Activated naive CD4-positive, alpha-beta T cell treated with anti-CD3 and anti-CD28 coated beads for 36 hours (primary cell): Measurements from ENCODE around the gene ANXA6. TPM values are rescaled to one million over a fixed set of nuclear protein-coding genes. Genes with fewer than 3 reads are reported as not detected.

Experiments used
- CTCF ChIA-PET: fragments of 350-600 bp; sonication (Branson Sonifier 250); formaldehyde crosslinking; loops from one replicate; lab custom pipeline; 2021; ENCODE audit warnings: antibody characterized with exemption; lab: Charles Lee
- DNase-seq: peaks from one replicate; pipeline ENCODE4 v3.0.0-alpha.2; 2020
- H3K27ac Mint-ChIP-seq: one replicate; pipeline ENCODE4 v1.8.0; 2021; ENCODE audit warnings: mild to moderate bottlenecking, mixed read lengths
- H3K27me3 Mint-ChIP-seq: one replicate; pipeline ENCODE4 v1.8.0; 2021; ENCODE audit warnings: low read depth, mixed read lengths
- H3K36me3 Mint-ChIP-seq: one replicate; pipeline ENCODE4 v1.8.0; 2021; ENCODE audit warnings: low read depth, mixed read lengths
- H3K4me1 Mint-ChIP-seq: one replicate; pipeline ENCODE4 v1.8.0; 2021; ENCODE audit warnings: low read depth, mixed read lengths
- H3K4me3 Mint-ChIP-seq: one replicate; pipeline ENCODE4 v1.8.0; 2021; ENCODE audit warnings: mild to moderate bottlenecking, moderate library complexity, mixed read lengths
- H3K9me3 Mint-ChIP-seq: one replicate; pipeline ENCODE4 v1.8.0; 2021; ENCODE audit warnings: mixed read lengths
- intact Hi-C: fragments of 100-400 bp; cut with micrococcal nuclease; formaldehyde crosslinking; loops from one replicate; pipeline ENCODE4 v1.15.1; 2023
- total RNA-seq, 2 experiments: library from RNA; stranded (reverse); gene quantifications; one replicate each; pipeline ENCODE4 v1.2.3, GENCODE V29; 2021

The ANXA6 gene
- total RNA-seq, 2 experiments from 2014 or later, result 272 to 284 TPM

- intact Hi-C loops, result no loop called here
- peaks cover 16% of the 10 kb centered on the region for H3K36me3 Mint-ChIP-seq
- CTCF ChIA-PET, result interaction anchor here (4.2 to 5.8 kb wide), 3 partner anchors 14 to 46 kb away, joined by 18 to 53 read pairs (median 36); no protein-coding TSS in a partner anchor
- DNase-seq, result no peak
- no peak overlapping the region for H3K4me3 Mint-ChIP-seq
- H3K27ac Mint-ChIP-seq, result no peak overlapping the region
- peaks cover 70% of the 10 kb centered on the region for H3K4me1 Mint-ChIP-seq
- no peaks in the 10 kb centered on the region for H3K27me3 Mint-ChIP-seq
- H3K9me3 Mint-ChIP-seq, result no peaks in the 10 kb centered on the region
These were observed 60.5 kb downstream of the ANXA6 start for GRCh38 chr5:151097061-151097460.

- peak overlapping the region; percentile 70 for H3K27ac Mint-ChIP-seq
- H3K4me3 Mint-ChIP-seq, result no peak overlapping the region
- peaks cover 10% of the 10 kb centered on the region for H3K36me3 Mint-ChIP-seq
- H3K4me1 Mint-ChIP-seq, result peaks cover 73% of the 10 kb centered on the region
- CTCF ChIA-PET, result interaction anchor here (0.7 to 5.8 kb wide), 5 partner anchors 11 to 69 kb away, joined by 3 to 53 read pairs (median 18); no protein-coding TSS in a partner anchor
- DNase-seq, result no peak
- intact Hi-C loops, result no loop called here
- no peaks in the 10 kb centered on the region for H3K9me3 Mint-ChIP-seq
- no peaks in the 10 kb centered on the region for H3K27me3 Mint-ChIP-seq
These were observed 61.6 kb downstream of the ANXA6 start for GRCh38 chr5:151096001-151096373.

- intact Hi-C loops, result no loop called here
- H3K27ac Mint-ChIP-seq, result peak overlapping the region; percentile 70
- no peak overlapping the region for H3K4me3 Mint-ChIP-seq
- H3K27me3 Mint-ChIP-seq, result no peaks in the 10 kb centered on the region
- CTCF ChIA-PET, result interaction anchor here (1.0 to 5.8 kb wide), 5 partner anchors 13 to 70 kb away, joined by 4 to 53 read pairs (median 18); no protein-coding TSS in a partner anchor
- no peak for DNase-seq
- peaks cover 73% of the 10 kb centered on the region for H3K4me1 Mint-ChIP-seq
- H3K36me3 Mint-ChIP-seq, result peaks cover 5% of the 10 kb centered on the region
- no peaks in the 10 kb centered on the region for H3K9me3 Mint-ChIP-seq
These were observed 62.1 kb downstream of the ANXA6 start for GRCh38 chr5:151095341-151096000.

GRCh38 chr5:151094852-151095245 lies 62.7 kb downstream of the ANXA6 start:
- H3K27me3 Mint-ChIP-seq, result no peaks in the 10 kb centered on the region
- intact Hi-C loops, result loop anchor here (1.0 kb wide), 3 partner anchors 12 to 35 kb away; no protein-coding TSS in a partner anchor
- H3K27ac Mint-ChIP-seq, result peak overlapping the region; percentile 86
- H3K36me3 Mint-ChIP-seq, result peaks cover 1% of the 10 kb centered on the region
- no peaks in the 10 kb centered on the region for H3K9me3 Mint-ChIP-seq
- CTCF ChIA-PET, result interaction anchor here (1.0 to 1.2 kb wide), 2 partner anchors 19 to 70 kb away, joined by 4 read pairs; no protein-coding TSS in a partner anchor
- peaks cover 73% of the 10 kb centered on the region for H3K4me1 Mint-ChIP-seq
- H3K4me3 Mint-ChIP-seq, result no peak overlapping the region
- no peak for DNase-seq

- Mint-ChIP-seq H3K4me1 (peaks cover 68% of the 10 kb centered on the region), H3K27ac (peak overlapping the region; percentile 86), H3K4me3 (peak overlapping the region; percentile 8), H3K9me3 (no peaks in the 10 kb centered on the region), H3K27me3 (no peaks in the 10 kb centered on the region), H3K36me3 (peaks cover 1% of the 10 kb centered on the region)
- DNase-seq, result peak; percentile 76
- intact Hi-C loops, result loop anchor here (1.0 kb wide), 3 partner anchors 11 to 34 kb away; no protein-coding TSS in a partner anchor
- CTCF ChIA-PET, result interaction anchor here (0.8 to 1.9 kb wide), 7 partner anchors 10 to 45 kb away, joined by 4 to 8 read pairs (median 5); partner anchors contain the start of gene TNIP1
These were observed 63.3 kb downstream of the ANXA6 start for GRCh38 chr5:151094030-151094851.

- CTCF ChIA-PET, result interaction anchor here (0.8 to 1.9 kb wide), 7 partner anchors 9 to 46 kb away, joined by 4 to 8 read pairs (median 6); partner anchors contain the start of gene TNIP1
- Mint-ChIP-seq H3K4me3 (peak overlapping the region; percentile 8), H3K27me3 (no peaks in the 10 kb centered on the region), H3K36me3 (peaks cover 1% of the 10 kb centered on the region), H3K27ac (peak overlapping the region; percentile 86), H3K4me1 (peaks cover 60% of the 10 kb centered on the region), H3K9me3 (no peaks in the 10 kb centered on the region)
- intact Hi-C loops, result no loop called here
- no peak for DNase-seq
These were observed 64.1 kb downstream of the ANXA6 start for GRCh38 chr5:151093476-151093889.

- CTCF ChIA-PET, result interaction anchor here (1.2 to 1.9 kb wide), 6 partner anchors 9 to 45 kb away, joined by 5 to 8 read pairs (median 6); no protein-coding TSS in a partner anchor
- intact Hi-C loops, result no loop called here
- no peak overlapping the region for H3K4me3 Mint-ChIP-seq
These were observed 64.8 kb downstream of the ANXA6 start for GRCh38 chr5:151092762-151093161.

GRCh38 chr5:151089726-151090125 lies 67.9 kb downstream of the ANXA6 start:
- H3K27me3 Mint-ChIP-seq, result no peaks in the 10 kb centered on the region
- no peaks in the 10 kb centered on the region for H3K9me3 Mint-ChIP-seq
- peaks cover 53% of the 10 kb centered on the region for H3K4me1 Mint-ChIP-seq
- H3K4me3 Mint-ChIP-seq, result no peak overlapping the region
- DNase-seq, result no peak
- H3K36me3 Mint-ChIP-seq, result peaks cover 2% of the 10 kb centered on the region
- intact Hi-C loops, result no loop called here
- CTCF ChIA-PET, result interaction anchor here (0.5 to 2.3 kb wide), 10 partner anchors 8 to 215 kb away, joined by 3 to 17 read pairs (median 4); no protein-coding TSS in a partner anchor
- H3K27ac Mint-ChIP-seq, result no peak overlapping the region

More at GRCh38 chr5:151092762-151093161, 64.8 kb downstream of the ANXA6 start:
- H3K4me1 Mint-ChIP-seq, result peaks cover 53% of the 10 kb centered on the region
- DNase-seq, result no peak
- H3K27me3 Mint-ChIP-seq, result no peaks in the 10 kb centered on the region
- H3K27ac Mint-ChIP-seq, result no peak overlapping the region
- H3K36me3 Mint-ChIP-seq, result peaks cover 1% of the 10 kb centered on the region
- H3K9me3 Mint-ChIP-seq, result no peaks in the 10 kb centered on the region

GRCh38 chr5:151088986-151089385 lies 68.6 kb downstream of the ANXA6 start:
- H3K27me3 Mint-ChIP-seq, result no peaks in the 10 kb centered on the region
- CTCF ChIA-PET, result interaction anchor here (0.8 to 2.3 kb wide), 6 partner anchors 9 to 37 kb away, joined by 3 to 17 read pairs (median 6); no protein-coding TSS in a partner anchor
- H3K9me3 Mint-ChIP-seq, result no peaks in the 10 kb centered on the region
- no peak overlapping the region for H3K4me3 Mint-ChIP-seq
- no peak overlapping the region for H3K27ac Mint-ChIP-seq
- H3K4me1 Mint-ChIP-seq, result peaks cover 50% of the 10 kb centered on the region
- DNase-seq, result no peak
- intact Hi-C loops, result no loop called here
- peaks cover 2% of the 10 kb centered on the region for H3K36me3 Mint-ChIP-seq

GRCh38 chr5:151087486-151087885 lies 70.1 kb downstream of the ANXA6 start:
- intact Hi-C loops, result loop anchor here (1.0 kb wide), 1 partner anchor 9 kb away; no protein-coding TSS in a partner anchor
- peak overlapping the region; percentile 44 for H3K27ac Mint-ChIP-seq
- peaks cover 51% of the 10 kb centered on the region for H3K4me1 Mint-ChIP-seq
- H3K36me3 Mint-ChIP-seq, result peaks cover 2% of the 10 kb centered on the region
- DNase-seq, result no peak
- H3K4me3 Mint-ChIP-seq, result no peak overlapping the region
- H3K27me3 Mint-ChIP-seq, result no peaks in the 10 kb centered on the region
- CTCF ChIA-PET, result interaction anchor here (1.0 to 4.0 kb wide), 4 partner anchors 11 to 36 kb away, joined by 3 to 20 read pairs (median 6); no protein-coding TSS in a partner anchor
- H3K9me3 Mint-ChIP-seq, result no peaks in the 10 kb centered on the region

GRCh38 chr5:151086905-151087360 lies 70.6 kb downstream of the ANXA6 start:
- intact Hi-C loops, result loop anchor here (1.0 kb wide), 1 partner anchor 9 kb away; no protein-coding TSS in a partner anchor
- Mint-ChIP-seq H3K4me3 (peak overlapping the region; percentile 72), H3K27me3 (no peaks in the 10 kb centered on the region), H3K4me1 (peaks cover 53% of the 10 kb centered on the region), H3K36me3 (peaks cover 2% of the 10 kb centered on the region), H3K27ac (peak overlapping the region; percentile 44), H3K9me3 (no peaks in the 10 kb centered on the region)
- CTCF ChIA-PET, result interaction anchor here (1.0 to 4.0 kb wide), 6 partner anchors 11 to 39 kb away, joined by 3 to 20 read pairs (median 4); no protein-coding TSS in a partner anchor
- peak; percentile 87 for DNase-seq
